ENCODE data around the gene PBRM1.

DNA sequence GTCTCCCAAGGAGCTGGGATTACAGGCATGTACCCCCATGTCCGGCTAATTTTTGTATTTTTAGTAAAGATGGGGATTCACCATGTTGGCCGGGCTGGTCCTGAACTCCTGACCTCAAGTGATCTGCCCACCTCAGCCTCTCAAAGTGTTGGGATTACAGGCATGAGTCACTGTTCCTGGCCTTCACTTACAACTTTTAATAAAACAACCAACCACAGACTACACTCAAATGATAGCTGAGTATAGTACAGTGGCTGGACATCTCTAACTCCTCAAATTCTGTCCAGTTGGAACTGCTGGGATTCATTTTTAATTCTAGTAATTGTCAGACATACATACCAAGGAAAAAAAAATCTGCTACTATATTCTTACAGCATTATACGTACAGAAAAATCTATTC is 71.0 kb downstream of the PBRM1 start:
- no peak for TF ChIP-seq TAF1 (IDR thresholded peaks at IDR 0.05; ENCODE audit: borderline replicate concordance, insufficient read depth, low read length)
- TF ChIP-seq, protein P1, sequence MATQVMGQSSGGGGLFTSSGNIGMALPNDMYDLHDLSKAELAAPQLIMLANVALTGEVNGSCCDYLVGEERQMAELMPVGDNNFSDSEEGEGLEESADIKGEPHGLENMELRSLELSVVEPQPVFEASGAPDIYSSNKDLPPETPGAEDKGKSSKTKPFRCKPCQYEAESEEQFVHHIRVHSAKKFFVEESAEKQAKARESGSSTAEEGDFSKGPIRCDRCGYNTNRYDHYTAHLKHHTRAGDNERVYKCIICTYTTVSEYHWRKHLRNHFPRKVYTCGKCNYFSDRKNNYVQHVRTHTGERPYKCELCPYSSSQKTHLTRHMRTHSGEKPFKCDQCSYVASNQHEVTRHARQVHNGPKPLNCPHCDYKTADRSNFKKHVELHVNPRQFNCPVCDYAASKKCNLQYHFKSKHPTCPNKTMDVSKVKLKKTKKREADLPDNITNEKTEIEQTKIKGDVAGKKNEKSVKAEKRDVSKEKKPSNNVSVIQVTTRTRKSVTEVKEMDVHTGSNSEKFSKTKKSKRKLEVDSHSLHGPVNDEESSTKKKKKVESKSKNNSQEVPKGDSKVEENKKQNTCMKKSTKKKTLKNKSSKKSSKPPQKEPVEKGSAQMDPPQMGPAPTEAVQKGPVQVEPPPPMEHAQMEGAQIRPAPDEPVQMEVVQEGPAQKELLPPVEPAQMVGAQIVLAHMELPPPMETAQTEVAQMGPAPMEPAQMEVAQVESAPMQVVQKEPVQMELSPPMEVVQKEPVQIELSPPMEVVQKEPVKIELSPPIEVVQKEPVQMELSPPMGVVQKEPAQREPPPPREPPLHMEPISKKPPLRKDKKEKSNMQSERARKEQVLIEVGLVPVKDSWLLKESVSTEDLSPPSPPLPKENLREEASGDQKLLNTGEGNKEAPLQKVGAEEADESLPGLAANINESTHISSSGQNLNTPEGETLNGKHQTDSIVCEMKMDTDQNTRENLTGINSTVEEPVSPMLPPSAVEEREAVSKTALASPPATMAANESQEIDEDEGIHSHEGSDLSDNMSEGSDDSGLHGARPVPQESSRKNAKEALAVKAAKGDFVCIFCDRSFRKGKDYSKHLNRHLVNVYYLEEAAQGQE (IDR thresholded peaks at IDR 0.05; ENCODE audit: insufficient read depth in 1 of 2, low read depth in 2 of 2, low read length in 2 of 2) = no peak
